ENCODE measurements around the gene ALOX15. TPM values are rescaled to one million over a fixed set of nuclear protein-coding genes. Genes with fewer than 3 reads are reported as not detected.
"Not testable (repeated sequence)": the region's sequence is repeated elsewhere in the genome, so short reads cannot be mapped to it uniquely, and the experiment has no call there.

ALOX15 gene, protein sequence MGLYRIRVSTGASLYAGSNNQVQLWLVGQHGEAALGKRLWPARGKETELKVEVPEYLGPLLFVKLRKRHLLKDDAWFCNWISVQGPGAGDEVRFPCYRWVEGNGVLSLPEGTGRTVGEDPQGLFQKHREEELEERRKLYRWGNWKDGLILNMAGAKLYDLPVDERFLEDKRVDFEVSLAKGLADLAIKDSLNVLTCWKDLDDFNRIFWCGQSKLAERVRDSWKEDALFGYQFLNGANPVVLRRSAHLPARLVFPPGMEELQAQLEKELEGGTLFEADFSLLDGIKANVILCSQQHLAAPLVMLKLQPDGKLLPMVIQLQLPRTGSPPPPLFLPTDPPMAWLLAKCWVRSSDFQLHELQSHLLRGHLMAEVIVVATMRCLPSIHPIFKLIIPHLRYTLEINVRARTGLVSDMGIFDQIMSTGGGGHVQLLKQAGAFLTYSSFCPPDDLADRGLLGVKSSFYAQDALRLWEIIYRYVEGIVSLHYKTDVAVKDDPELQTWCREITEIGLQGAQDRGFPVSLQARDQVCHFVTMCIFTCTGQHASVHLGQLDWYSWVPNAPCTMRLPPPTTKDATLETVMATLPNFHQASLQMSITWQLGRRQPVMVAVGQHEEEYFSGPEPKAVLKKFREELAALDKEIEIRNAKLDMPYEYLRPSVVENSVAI
- total RNA-seq: not detected

DNA sequence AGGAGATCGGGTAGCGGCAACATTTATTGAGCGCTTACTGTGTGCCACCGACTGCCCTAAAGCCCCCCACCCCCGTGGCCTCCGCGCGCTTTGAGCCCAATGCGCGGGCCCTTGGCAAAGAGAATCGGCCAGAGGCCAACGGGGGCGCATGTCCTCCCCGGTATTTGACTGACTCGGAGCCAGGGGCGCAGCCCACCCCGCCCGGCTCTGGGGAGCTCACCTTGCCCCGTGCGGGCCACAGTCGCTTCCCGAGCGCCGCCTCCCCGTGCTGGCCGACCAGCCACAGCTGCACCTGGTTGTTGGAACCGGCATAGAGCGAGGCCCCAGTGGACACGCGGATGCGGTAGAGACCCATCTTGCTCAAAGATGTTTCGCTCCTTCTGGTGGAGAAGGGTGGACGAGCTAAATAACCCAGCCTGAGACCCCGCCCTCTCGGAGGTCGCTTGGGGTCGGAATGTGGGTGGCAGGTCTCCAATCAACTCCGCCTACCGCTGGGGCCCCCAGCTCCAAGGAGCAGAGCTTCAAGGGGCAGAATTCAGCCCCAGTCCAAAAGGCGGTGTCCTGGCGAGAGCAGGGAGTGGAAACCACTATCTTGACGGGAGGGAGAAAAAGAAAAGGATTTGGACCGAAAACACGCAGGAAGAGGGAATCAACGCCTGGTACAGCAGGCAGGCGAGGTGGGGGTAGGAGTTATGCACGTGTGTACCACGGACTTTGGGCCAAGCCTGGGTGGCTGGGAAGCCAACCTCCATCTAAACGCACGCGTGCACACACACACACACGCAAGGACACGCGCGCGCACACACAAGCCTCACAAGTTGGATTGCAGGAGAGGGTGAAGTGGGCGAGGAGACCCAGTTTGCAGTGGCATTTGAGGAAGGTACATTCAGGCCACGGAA is at the start of gene ALOX15:
TSS of gene ALOX15 (minus strand) at position 382 of the 899 bp plus-strand sequence. CDS start at position 355, 27 bp downstream.
- CTCF ChIA-PET: interaction anchor here (0.6 kb wide), 1 partner anchor 75 kb away, joined by 3 read pairs; no protein-coding TSS in a partner anchor
- POLR2A ChIA-PET: no interaction called here

DNA sequence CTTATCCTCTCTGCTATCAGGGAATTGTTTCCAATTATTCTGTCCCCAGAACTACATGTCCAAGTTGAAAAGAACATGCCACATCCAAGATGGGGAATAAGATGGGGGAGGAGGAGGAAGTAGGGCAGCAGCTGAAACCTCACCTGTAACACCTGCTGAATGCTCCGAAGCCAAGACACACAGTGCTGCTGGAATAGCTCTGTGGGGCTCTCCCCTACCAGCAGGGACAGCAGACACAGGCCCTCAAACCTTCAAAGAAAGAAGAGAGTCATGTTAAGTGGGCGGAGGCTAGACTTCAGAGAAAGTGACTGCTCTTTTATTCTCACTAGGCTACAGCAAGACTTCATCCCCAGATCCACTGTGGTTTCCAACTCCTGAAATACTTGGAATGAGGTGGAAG is 49.3 kb upstream of the ALOX15 start:
- POLR2A ChIA-PET: no interaction called here
- CTCF ChIA-PET: no interaction called here

DNA sequence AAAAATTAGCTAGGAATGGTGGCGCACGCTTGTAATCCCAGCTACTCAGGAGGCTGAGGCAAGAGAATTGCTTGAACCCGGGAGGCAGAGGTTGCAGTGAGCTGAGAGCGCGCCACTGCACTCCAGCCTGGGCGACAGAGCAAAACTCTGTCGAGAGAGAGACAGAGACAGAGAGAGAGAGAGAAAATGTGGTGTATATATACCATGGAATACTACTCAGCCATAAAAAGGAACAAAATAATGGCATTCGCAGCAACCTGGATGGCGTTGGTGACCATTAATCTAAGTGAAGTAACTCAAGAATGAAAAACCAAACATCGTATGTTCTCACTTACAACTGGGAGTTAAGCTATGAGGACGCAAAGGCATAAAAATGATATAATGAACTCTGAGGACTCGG is 48.4 kb upstream of the ALOX15 start:
- CTCF ChIA-PET, POLR2A ChIA-PET: not testable (repeated sequence)

DNA sequence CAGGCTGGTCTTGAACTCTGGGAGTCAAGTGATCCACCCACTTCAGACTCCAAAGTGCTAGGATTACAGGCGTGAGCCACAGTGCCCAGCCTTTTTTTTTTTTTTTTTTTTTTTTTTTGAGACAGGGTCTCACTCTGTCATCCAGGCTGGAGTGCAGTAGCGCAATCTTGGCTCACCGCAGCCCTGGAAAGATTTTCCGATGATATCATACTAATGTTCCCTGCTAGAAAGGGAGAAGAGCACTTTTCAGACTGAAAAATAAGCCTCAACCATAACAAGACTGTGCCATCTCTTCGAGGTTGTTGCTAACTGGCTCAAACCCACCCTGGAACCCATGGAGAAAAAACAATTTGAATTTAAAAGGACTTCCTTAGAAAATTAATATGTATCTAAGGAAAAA is 42.3 kb upstream of the ALOX15 start:
- CTCF ChIA-PET, POLR2A ChIA-PET: not testable (repeated sequence)

DNA sequence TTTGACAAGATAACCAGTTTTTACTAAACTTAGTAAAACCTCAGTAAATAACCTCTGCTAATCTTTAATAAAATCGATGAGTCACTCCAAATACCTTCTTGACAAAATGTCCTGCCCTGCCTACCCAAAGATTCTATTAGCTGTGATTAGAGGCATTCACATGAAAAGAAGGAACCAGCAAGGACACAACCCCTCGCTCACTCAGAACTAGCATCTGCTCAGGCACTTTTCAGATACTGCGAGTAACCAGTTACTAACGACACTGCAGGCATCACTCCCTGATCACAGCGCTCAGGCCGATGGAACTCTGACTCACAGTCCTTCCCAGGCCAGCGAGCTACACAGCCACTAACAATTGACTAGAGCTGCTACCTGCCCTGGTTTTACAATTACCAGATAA is 38.2 kb upstream of the ALOX15 start:
- CTCF ChIA-PET: no interaction called here
- POLR2A ChIA-PET: no interaction called here

DNA sequence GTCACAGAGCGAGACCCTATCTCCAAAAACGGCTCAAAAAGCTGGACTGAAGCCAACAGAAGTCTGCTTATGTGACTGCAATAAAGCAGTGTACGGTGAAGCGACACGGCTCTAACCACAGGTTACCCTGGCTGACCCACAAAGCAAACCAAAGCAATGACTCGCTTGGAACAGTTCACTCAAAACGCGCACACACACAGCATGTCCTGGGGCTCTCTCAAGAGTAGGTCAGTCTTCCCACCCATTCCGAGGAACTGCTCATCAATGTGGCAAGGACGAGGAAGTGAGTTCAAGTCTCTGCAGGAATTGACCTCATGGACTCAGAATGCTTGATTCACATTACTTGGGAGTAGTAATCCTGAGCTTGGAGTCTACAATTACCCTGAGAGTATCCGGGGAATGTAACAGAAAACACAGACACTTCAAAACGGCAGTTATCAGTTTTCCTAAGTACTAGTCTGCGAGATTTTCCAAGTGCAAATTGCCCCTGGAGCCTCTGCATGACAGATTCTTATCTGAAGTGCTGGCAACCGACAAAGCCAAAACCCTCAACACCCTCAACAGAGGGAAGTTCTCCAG is 37.1 kb upstream of the ALOX15 start:
- POLR2A ChIA-PET: no interaction called here
- CTCF ChIA-PET: no interaction called here

DNA sequence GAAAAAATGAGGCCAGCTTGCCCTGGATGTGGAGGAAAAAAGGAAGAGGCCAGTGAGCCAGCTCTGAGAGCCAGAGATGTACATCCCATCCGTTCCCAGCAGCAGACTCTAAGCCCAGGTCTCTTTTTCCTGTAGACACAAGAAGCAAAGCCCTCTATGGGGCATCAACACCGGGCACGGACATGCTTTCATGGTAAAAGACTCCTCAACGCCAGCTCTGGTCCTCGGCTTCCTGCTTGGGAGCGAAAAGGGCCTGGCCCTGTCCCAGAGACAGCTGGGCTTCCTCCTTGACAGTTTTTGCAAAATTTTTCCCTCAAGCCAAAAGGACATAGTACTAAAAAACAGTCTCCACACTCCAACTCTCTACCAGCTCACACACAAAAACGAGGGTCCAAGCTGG is 35.3 kb upstream of the ALOX15 start:
- ChIA-PET CTCF (no interaction called here), POLR2A (no interaction called here)

DNA sequence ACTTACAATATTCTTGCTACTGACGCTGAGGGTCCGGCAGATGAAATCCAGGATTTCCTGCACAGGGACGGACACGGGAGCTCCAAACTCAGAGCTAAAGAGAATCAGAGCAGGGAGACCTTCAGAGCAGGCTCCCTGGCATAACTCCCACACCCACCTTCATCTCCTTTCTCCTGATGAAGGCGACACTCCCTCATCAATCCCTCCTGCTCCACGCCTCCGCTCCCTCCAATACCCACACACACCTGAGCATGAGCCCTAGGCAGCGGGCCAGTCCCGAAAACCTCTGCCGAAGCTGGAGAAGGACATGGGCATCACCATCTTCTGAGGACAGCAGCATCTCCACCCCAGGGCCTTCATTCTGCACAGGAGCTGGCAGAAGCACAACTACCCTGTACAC is 34.3 kb upstream of the ALOX15 start:
- ChIA-PET CTCF (no interaction called here), POLR2A (no interaction called here)

DNA sequence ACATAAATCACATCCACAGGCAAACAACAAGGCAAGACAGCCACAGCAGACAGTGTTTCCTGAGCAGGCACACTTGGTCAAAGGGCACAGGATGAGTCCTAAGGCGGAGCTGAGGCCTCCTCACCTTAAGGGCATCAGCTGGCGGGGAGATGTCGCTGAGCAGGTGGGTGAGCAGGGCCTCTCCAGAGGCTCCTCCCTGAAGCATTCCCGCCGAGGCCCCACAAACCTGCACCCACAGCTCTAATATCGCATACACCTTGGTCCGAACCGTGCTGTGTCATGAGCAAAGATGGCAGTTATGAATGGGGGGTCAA is 33.2 kb upstream of the ALOX15 start:
- POLR2A ChIA-PET: no interaction called here
- CTCF ChIA-PET: interaction anchor here (0.6 kb wide), 1 partner anchor 214 kb away, joined by 3 read pairs; no protein-coding TSS in a partner anchor

DNA sequence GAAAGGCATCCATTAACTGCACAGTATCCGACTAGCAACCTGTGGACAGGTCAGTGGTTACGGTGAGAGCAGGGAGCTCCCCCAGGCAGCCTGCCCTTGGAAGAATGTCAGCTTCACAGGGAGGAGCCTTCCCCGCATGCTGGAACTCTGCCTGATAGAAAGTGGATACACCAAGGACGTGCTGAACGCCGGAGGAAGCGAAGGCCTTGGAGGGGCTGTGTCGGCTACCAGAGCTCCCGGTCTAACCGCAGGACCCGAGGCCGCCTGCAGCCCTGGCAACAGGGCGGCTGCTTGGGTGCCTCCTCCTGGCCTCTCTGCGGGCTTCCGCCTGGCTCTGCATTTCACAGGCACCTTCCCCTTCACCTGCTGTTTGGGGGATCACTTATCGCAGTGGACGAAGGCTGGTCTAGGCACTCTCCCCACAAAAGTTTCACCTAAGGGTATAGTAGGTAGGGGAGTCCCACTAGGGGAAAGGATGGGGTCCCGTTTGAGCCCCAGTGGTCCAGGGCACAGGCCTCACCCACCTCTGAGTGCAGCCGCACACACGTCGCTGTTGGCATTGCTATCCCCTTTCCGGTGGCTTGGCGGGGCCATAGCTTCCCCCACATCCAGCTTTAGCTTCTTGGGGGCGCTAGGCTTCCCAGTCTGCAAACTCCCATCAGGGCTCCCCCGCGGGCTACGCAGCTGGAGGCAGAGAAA is 32.7 kb upstream of the ALOX15 start:
- ChIA-PET POLR2A (no interaction called here), CTCF (no interaction called here)

DNA sequence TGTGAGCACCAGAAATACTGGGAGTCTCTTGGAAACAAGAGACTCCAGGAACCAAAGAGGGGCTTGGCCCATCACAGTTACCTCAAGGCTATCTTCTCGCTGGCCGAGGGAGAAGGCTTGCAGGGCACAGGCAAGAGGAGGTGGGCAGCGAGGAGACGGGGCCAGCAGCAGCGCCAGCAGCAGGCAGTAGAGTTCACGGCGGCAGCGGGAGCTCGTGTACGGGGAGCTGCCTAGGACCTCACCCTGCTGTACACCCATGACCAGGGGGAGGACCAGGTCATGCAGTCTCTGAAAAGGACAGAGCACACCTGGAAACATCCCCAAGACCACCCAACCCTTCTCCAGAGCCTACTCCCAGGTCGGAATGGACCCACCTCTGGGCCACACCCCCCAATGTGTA is 31.7 kb upstream of the ALOX15 start:
- CTCF ChIA-PET: interaction anchor here (0.5 kb wide), 1 partner anchor 290 kb away, joined by 6 read pairs; no protein-coding TSS in a partner anchor
- POLR2A ChIA-PET: no interaction called here

DNA sequence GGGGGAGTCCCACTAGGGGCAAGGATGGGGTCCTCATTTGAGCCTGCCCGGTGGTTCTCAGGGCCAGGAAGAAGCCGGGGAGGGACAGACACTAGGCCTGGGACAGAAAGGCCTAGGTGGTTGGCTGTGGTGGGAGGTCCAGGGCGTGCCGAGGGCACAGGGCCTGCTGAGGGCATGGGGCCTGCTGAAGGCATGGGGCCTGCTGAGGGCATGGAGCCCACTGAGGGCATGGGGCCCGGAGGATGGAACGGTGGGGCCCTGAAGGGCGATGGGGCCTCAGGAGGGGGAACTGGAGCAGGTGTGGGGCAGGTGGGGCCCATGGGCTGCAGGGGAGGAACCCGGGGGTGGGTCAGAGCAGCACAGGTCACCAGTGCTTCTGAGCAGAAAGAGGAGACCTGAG is 31.3 kb upstream of the ALOX15 start:
- ChIA-PET CTCF (no interaction called here), POLR2A (no interaction called here)

DNA sequence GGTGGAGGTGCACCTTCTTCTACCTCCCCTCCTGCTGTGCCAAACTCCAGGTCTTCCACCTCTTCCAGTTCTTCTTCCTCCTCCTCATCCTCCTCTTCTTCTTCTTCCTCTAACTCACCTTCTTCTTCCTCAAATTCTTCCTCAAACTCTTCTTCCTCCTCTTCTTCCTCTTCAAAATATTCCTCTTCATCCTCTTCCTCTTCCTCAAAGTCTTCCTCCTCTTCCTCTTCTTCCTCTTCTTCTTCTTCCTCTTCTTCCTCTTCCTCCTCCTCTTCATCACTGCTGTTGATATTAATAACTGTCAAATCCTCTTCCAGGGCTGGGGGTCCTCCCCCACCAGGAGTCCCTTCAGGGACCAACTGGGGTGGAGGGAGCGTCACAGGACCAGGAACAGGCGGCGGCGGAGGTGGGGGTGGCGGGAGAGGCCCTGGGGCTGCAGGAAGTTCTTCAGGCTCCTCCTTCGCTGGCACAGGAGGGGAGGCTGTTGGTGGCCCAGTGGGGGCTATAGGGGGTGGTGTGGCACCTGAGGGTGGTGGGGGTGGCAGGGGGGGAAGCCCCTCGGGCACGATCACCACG is 30.7 kb upstream of the ALOX15 start:
- CTCF ChIA-PET: no interaction called here
- POLR2A ChIA-PET: interaction anchor here (0.6 kb wide), 1 partner anchor 118 kb away, joined by 8 read pairs; no protein-coding TSS in a partner anchor

DNA sequence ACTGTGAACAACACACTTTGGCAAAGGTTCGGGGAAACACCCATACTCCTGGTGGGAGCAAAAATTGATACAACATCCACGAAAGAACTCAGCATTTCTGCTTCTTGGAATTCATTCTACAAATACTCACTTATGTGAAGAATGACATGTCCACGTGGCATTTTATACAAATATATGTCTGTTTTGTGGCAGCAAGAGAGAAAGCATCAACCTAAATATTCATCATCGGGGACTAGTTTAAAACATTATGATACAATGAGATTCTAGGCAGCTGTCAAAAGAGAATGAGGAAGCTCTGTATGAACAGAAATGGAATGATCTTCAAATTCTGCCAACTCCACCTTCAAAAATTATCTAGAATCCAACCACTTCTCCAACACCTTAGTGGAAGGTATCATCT is 25.7 kb upstream of the ALOX15 start:
- CTCF ChIA-PET: no interaction called here

DNA sequence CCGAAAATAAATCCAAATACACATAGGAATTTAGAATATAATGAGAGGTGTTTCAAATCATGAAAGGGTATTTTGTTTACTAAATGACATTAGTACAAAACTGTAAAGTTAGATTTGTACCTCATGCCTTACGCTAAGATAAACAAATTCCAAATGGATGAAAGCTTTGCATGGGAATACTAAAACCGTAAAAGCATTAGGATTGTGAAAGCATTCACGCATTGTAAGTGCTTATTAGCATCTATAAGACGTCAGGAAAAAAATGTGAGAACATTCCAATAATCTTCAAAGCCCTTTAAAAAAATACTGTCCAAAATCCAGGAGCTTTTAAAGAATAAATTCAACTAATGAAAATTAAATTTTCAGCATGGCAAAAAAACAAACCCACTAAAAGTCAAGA is 24.8 kb upstream of the ALOX15 start:
- ChIA-PET CTCF (no interaction called here), POLR2A (no interaction called here)

More for the DNA sequence above, 25.7 kb upstream of the ALOX15 start:
- POLR2A ChIA-PET: no interaction called here

DNA sequence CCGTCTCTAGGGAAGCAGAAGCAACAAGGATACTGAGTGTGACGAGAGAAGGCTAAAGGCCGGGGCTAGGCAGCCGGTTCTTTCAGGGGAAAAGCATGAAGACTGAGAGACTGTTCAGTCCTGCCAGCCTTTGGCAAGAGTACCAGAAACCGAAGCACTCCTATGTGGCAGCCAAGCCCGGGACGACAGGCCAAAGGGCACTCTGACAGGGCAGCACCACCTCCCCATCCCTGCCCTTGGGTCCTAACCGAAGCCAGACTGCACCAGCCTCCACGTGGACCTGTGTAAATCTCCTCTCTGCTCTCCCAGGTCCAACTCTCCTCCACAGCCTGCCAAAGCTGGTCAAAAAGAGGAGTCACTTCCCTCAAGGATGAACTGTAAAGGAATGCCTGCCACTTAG is 23.5 kb upstream of the ALOX15 start:
- CTCF ChIA-PET: interaction anchor here (0.9 kb wide), 1 partner anchor 27 kb away, joined by 3 read pairs; no protein-coding TSS in a partner anchor

DNA sequence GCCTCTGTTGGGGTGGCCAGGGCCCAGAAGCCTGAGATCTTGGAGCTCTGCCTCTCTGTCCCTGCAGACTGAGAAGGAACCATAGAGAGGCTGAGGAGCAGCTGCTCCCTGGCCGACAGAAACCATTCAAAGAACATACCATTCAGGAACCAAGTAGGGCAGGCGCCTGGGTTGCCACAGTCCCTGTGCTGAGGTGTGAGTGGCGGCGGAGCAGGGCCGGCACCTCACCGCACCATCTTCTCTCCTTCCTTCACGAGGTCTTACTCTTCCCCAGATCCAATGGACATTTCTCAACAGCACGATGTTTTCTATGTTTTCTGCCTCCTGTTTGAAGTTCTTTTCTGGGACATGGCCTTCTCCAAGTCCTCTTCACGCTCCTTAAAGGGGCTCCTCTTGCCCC is 22.8 kb upstream of the ALOX15 start:
- CTCF ChIA-PET: no interaction called here
- POLR2A ChIA-PET: no interaction called here

More for the DNA sequence above, 23.5 kb upstream of the ALOX15 start:
- POLR2A ChIA-PET: no interaction called here

DNA sequence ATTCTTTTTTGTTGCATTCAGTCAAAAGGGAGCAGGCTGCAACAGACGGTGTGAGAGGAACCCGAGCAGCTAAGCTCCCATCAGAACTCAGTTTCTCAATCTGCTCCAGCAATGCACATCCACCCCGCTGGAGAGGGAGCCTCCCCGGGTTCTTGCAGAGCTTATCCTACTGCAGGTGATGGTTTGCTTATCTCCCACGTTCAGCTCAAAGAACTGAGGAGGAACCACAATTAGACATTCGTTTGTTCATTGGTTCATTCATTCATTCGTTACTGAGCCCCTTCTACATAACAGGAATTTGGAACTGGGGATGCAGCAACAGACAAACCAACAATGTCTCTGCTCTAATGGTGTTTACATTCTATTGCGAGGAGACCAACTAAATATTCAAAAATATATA is 22.2 kb upstream of the ALOX15 start:
- CTCF ChIA-PET: no interaction called here
- POLR2A ChIA-PET: no interaction called here

Data from activated CD8-positive, alpha-beta memory T cell treated with anti-CD3 and anti-CD28 coated beads for 36 hours (primary cell).